Stimulated activated naive B cell treated with anti-CD40 and anti-IgM and Interleukin-4, amounts not matched to agents 10 μg/mL and 1 μg/mL and 100 μg/mL, for 72 hours (primary cell): ENCODE data around the gene ICA1.
"Not testable (repeated sequence)": the region's sequence is repeated elsewhere in the genome, so short reads cannot be mapped to it uniquely, and the experiment has no call there.

Experiments used
- ATAC-seq, 2 donors: fragments of 150-1000 bp; cut with Tn5 transposase; replicated peaks; 2 replicates each; pipeline ENCODE4 v1.10.0; 2021; ENCODE audit warnings: moderate library complexity in 1 of 2
- DNase-seq: peaks from one replicate; pipeline ENCODE4 v3.0.0; 2021
- H3K27ac Mint-ChIP-seq: one replicate; pipeline ENCODE4 v1.8.0; 2022; ENCODE audit warnings: mild to moderate bottlenecking, mixed read lengths
- H3K27me3 Mint-ChIP-seq, 2 donors: one replicate each; pipeline ENCODE4 v1.8.0; 2022; ENCODE audit warnings: mixed read lengths in 2 of 2
- H3K36me3 Mint-ChIP-seq, 2 donors: one replicate each; pipeline ENCODE4 v1.8.0; 2022; ENCODE audit warnings: mixed read lengths in 2 of 2, mild to moderate bottlenecking in 1 of 2
- H3K4me1 Mint-ChIP-seq, 2 donors: one replicate each; pipeline ENCODE4 v1.8.0; 2022; ENCODE audit warnings: mixed read lengths in 2 of 2, mild to moderate bottlenecking in 1 of 2
- H3K4me3 Mint-ChIP-seq, 2 donors: one replicate each; pipeline ENCODE4 v1.8.0; 2022; ENCODE audit warnings: mild to moderate bottlenecking in 2 of 2, mixed read lengths in 2 of 2, moderate library complexity in 1 of 2
- H3K9me3 Mint-ChIP-seq, 2 donors: one replicate each; pipeline ENCODE4 v1.8.0; 2022; ENCODE audit warnings: mixed read lengths in 2 of 2, mild to moderate bottlenecking in 1 of 2

ICA1 gene

GRCh38 chr7:8120390-8121058 is 141.4 kb downstream of the ICA1 start:
- H3K9me3 Mint-ChIP-seq = peaks cover 12 to 14% of the 10 kb centered on the region in 2 donors
- H3K27ac Mint-ChIP-seq = no peak overlapping the region
- no peak overlapping the region for H3K4me3 Mint-ChIP-seq
- DNase-seq = no peak
- H3K36me3 Mint-ChIP-seq = peaks cover 3 to 15% of the 10 kb centered on the region in 2 donors
- no peaks in the 10 kb centered on the region for H3K27me3 Mint-ChIP-seq
- ATAC-seq = no peak
- H3K4me1 Mint-ChIP-seq = peaks cover 19 to 29% of the 10 kb centered on the region in 2 donors

GRCh38 chr7:8119262-8119661 is 142.7 kb downstream of the ICA1 start:
- no peak overlapping the region for H3K27ac Mint-ChIP-seq
- no peak overlapping the region for H3K4me3 Mint-ChIP-seq
- peaks cover 10 to 13% of the 10 kb centered on the region in 2 donors for H3K9me3 Mint-ChIP-seq
- ATAC-seq (no peak), DNase-seq (no peak)
- H3K27me3 Mint-ChIP-seq = no peaks in the 10 kb centered on the region
- peaks cover 23 to 32% of the 10 kb centered on the region in 2 donors for H3K4me1 Mint-ChIP-seq
- peaks cover 6 to 15% of the 10 kb centered on the region in 2 donors for H3K36me3 Mint-ChIP-seq

- ATAC-seq (peak in 1 of 2 donors; percentile 14), DNase-seq (no peak)
- Mint-ChIP-seq H3K4me1 (peaks cover 32 to 53% of the 10 kb centered on the region in 2 donors), H3K36me3 (peaks cover 11 to 26% of the 10 kb centered on the region in 2 donors), H3K4me3 (no peak overlapping the region), H3K27ac (peak overlapping the region; percentile 67), H3K27me3 (no peaks in the 10 kb centered on the region), H3K9me3 (peaks cover 15 to 16% of the 10 kb centered on the region in 2 donors)
Observed at GRCh38 chr7:8117195-8117594, 144.8 kb downstream of the ICA1 start.

GRCh38 chr7:8115547-8116402 is 146.2 kb downstream of the ICA1 start:
- peak overlapping the region in 1 of 2 donors; percentile 22 for H3K4me3 Mint-ChIP-seq
- DNase-seq = peak; percentile 71
- H3K4me1 Mint-ChIP-seq = peaks cover 32 to 62% of the 10 kb centered on the region in 2 donors
- H3K9me3 Mint-ChIP-seq = peaks cover 15 to 16% of the 10 kb centered on the region in 2 donors
- ATAC-seq = peak; percentile 95 to 96
- H3K27me3 Mint-ChIP-seq = no peaks in the 10 kb centered on the region
- peaks cover 11 to 30% of the 10 kb centered on the region in 2 donors for H3K36me3 Mint-ChIP-seq
- peak overlapping the region; percentile 78 for H3K27ac Mint-ChIP-seq

- Mint-ChIP-seq H3K9me3 (peaks cover 15 to 16% of the 10 kb centered on the region in 2 donors), H3K4me1 (peaks cover 32 to 62% of the 10 kb centered on the region in 2 donors), H3K27me3 (no peaks in the 10 kb centered on the region), H3K36me3 (peaks cover 11 to 30% of the 10 kb centered on the region in 2 donors), H3K4me3 (peak overlapping the region; percentile 13 to 63), H3K27ac (peak overlapping the region; percentile 91)
- ATAC-seq (peak; percentile 49 to 55), DNase-seq (peak; percentile 33)
Observed at GRCh38 chr7:8114175-8114574, 147.8 kb downstream of the ICA1 start.

- peaks cover 11 to 30% of the 10 kb centered on the region in 2 donors for H3K36me3 Mint-ChIP-seq
- H3K9me3 Mint-ChIP-seq = peaks cover 15 to 16% of the 10 kb centered on the region in 2 donors
- H3K4me3 Mint-ChIP-seq = peak overlapping the region in 1 of 2 donors; percentile 19
- peaks cover 32 to 62% of the 10 kb centered on the region in 2 donors for H3K4me1 Mint-ChIP-seq
- no peak overlapping the region for H3K27ac Mint-ChIP-seq
- ATAC-seq (no peak), DNase-seq (no peak)
- H3K27me3 Mint-ChIP-seq = no peaks in the 10 kb centered on the region
Observed at GRCh38 chr7:8113184-8113583, 148.8 kb downstream of the ICA1 start.

GRCh38 chr7:8112685-8113084 is 149.3 kb downstream of the ICA1 start:
- Mint-ChIP-seq H3K4me3 (no peak overlapping the region), H3K36me3 (peaks cover 11 to 30% of the 10 kb centered on the region in 2 donors), H3K27me3 (no peaks in the 10 kb centered on the region), H3K4me1 (peaks cover 32 to 62% of the 10 kb centered on the region in 2 donors), H3K9me3 (peaks cover 15 to 16% of the 10 kb centered on the region in 2 donors), H3K27ac (no peak overlapping the region)
- no peak for DNase-seq
- ATAC-seq = no peak

GRCh38 chr7:8111282-8111960 is 150.5 kb downstream of the ICA1 start:
- H3K4me3 Mint-ChIP-seq = no peak overlapping the region
- DNase-seq (no peak), ATAC-seq (no peak)
- H3K9me3 Mint-ChIP-seq = peaks cover 10 to 12% of the 10 kb centered on the region in 2 donors
- peaks cover 25 to 55% of the 10 kb centered on the region in 2 donors for H3K4me1 Mint-ChIP-seq
- no peaks in the 10 kb centered on the region for H3K27me3 Mint-ChIP-seq
- peaks cover 11 to 25% of the 10 kb centered on the region in 2 donors for H3K36me3 Mint-ChIP-seq
- H3K27ac Mint-ChIP-seq = peak overlapping the region; percentile 20

GRCh38 chr7:8109196-8110022 is 152.6 kb downstream of the ICA1 start:
- DNase-seq = no peak
- no peak for ATAC-seq
- Mint-ChIP-seq H3K27ac (no peak overlapping the region), H3K36me3 (peaks cover 7 to 16% of the 10 kb centered on the region in 2 donors), H3K27me3 (no peaks in the 10 kb centered on the region), H3K9me3 (peaks cover 4 to 8% of the 10 kb centered on the region in 2 donors), H3K4me1 (peaks cover 10 to 37% of the 10 kb centered on the region in 2 donors), H3K4me3 (no peak overlapping the region)

- no peak for ATAC-seq
- no peak for DNase-seq
- no peak overlapping the region for H3K27ac Mint-ChIP-seq
- no peaks in the 10 kb centered on the region for H3K27me3 Mint-ChIP-seq
- H3K36me3 Mint-ChIP-seq = peaks cover 6 to 12% of the 10 kb centered on the region in 2 donors
- no peak overlapping the region for H3K4me3 Mint-ChIP-seq
- H3K9me3 Mint-ChIP-seq = peaks cover 15 to 16% of the 10 kb centered on the region in 2 donors
- H3K4me1 Mint-ChIP-seq = peaks cover 0 to 6% of the 10 kb centered on the region in 2 donors
Observed at GRCh38 chr7:8105449-8106095, 156.4 kb downstream of the ICA1 start.

- peaks cover 17 to 27% of the 10 kb centered on the region in 2 donors for H3K9me3 Mint-ChIP-seq
- peak overlapping the region; percentile 26 for H3K27ac Mint-ChIP-seq
- ATAC-seq = no peak
- H3K4me1 Mint-ChIP-seq = peaks cover 0 to 6% of the 10 kb centered on the region in 2 donors
- no peaks in the 10 kb centered on the region for H3K27me3 Mint-ChIP-seq
- H3K4me3 Mint-ChIP-seq = no peak overlapping the region
- peaks cover 6 to 14% of the 10 kb centered on the region in 2 donors for H3K36me3 Mint-ChIP-seq
- no peak for DNase-seq
Observed at GRCh38 chr7:8103282-8103681, 158.7 kb downstream of the ICA1 start.

GRCh38 chr7:8101292-8101691 is 160.7 kb downstream of the ICA1 start:
- not testable (repeated sequence) for H3K27me3 Mint-ChIP-seq, H3K4me3 Mint-ChIP-seq, H3K4me1 Mint-ChIP-seq, ATAC-seq, H3K27ac Mint-ChIP-seq, DNase-seq
- Mint-ChIP-seq H3K9me3 (peaks cover 21 to 34% of the 10 kb centered on the region in 2 donors), H3K36me3 (peaks cover 11 to 21% of the 10 kb centered on the region in 2 donors)
